ENCODE data around the gene SYCE1L.

Gene SYCE1L

GRCh38 chr16:77250400-77250799 is 51.2 kb downstream of the SYCE1L start:
- no peak for DNase-seq (ENCODE audit: low spot score)

Data from SK-N-DZ (cell line).